NCI-H1092 (cell line): ENCODE data around the gene FOXO3.

Experiments used
- DNase-seq: peaks from one replicate; lab custom pipeline; 2025; lab: John Stamatoyannopoulos, UW

Gene FOXO3

DNA sequence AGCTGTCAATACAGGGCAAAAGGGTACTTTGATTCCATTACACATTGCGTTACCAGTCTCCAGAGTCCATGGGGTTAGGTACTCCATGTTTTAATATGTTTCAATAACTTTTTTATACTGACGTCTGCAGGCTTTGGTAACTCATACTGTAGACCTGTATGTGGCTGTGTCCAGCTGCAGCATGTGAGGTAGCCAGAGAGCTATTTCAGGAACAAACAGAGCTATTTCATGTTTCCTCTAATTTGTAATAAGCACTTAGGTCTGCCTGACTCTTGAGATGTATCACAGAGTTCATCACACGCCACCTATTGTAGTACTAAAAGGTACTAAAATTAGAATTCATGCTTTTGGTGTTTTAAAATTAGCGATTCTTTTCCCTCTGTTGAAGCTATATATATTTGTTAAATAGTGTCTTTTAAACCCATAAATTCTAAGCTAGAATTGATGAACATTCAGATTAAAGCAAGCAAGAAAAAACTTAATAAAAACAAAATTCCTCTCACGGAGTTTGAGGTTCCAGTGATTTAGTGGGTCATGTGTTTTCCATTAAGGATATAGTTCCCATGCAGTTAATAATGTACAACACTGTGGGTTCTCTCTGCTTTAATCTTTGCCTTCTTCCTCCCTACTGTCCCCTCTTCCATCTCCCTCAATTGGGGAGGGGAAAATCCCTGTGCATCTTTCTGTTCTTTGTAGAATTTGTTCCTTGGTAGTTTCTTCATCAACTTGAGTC, 37.0 kb downstream of the FOXO3 start:
- no peak for DNase-seq

DNA sequence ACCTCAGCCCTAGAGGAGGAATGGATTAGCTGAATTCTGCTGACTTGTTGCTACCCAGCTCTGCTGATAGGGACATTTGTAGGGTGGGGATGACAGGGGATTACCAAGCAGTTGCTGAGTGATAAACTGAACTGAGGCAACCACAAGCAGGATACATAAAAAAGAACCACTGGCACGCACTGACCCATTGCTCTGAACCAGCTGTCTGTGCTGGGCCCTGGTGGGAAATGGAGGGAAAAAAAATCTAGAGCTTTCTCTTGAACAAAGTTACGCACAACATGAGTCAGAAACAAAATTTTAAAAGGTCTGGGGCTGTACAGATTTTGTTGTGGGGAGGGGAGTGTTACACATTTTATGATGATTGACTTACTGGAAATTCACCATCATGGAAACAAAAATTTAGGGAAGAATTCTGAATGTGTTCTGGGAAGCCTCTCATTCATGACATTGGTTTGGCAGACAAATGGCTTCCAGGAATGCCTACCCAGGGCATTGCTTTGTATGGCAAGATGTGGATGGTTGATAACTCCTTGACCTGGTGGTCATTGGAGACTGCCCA, 37.7 kb downstream of the FOXO3 start:
- DNase-seq, result no peak

GRCh38 chr6:108604156-108604555, 43.4 kb downstream of the FOXO3 start:
- no peak for DNase-seq

DNA sequence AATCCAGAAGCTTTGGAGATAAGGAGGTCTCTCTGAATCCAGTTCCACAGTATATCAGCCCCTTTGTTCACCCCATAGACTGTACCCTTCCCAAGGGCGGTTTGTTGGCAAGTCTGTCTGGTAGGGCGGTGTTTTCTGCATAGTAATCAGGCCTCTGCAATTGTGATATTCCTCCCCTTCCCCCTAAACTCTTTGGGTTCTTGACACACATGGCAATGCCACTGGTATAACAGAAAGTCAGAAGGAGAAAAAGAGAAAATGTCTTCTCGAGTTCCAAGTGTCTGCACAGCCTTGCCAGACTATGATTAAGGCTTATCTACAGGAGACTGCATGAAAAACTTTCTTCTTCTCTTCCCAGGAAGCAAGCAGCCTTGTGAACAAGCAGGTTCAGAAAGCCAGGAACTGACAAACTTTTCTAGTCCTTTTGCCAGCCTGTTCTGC, 45.6 kb downstream of the FOXO3 start:
- no peak for DNase-seq

- no peak for DNase-seq
Measured at GRCh38 chr6:108608453-108609275, 47.9 kb downstream of the FOXO3 start.

GRCh38 chr6:108609276-108609769, 48.6 kb downstream of the FOXO3 start:
- no peak for DNase-seq

- DNase-seq, result no peak
Measured at GRCh38 chr6:108610270-108610839, 49.6 kb downstream of the FOXO3 start.

DNA sequence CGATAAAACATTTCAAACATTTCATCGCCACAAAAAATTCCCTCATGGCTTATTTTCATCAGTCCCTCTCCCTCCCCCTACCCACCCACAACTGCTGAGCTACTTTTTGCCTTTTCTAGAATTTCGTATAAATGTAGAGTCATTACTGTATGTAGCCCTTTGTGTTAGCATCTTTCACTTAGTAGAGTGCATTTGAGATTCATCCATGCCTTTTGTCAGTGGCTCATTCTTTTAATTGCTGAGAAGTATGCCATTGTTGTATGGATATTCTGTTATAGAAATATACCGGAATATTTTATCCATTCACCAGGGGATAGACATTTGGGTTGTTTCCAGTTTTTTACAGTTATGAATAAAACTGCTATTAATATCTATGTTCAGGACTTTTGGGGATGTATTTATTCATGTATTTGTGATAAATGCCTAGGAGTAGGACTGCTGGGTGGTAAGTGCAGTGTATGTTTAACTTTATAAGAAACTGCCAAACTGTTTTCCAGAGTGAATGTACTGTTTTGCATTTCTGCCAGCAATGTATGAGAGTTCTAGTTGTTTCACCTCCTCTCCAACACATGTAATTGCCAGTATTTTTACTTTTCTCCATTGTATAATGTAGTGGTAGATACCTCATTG, 50.4 kb downstream of the FOXO3 start:
- DNase-seq, result no peak

- no peak for DNase-seq
Measured at GRCh38 chr6:108612852-108613251, 52.1 kb downstream of the FOXO3 start.

DNA sequence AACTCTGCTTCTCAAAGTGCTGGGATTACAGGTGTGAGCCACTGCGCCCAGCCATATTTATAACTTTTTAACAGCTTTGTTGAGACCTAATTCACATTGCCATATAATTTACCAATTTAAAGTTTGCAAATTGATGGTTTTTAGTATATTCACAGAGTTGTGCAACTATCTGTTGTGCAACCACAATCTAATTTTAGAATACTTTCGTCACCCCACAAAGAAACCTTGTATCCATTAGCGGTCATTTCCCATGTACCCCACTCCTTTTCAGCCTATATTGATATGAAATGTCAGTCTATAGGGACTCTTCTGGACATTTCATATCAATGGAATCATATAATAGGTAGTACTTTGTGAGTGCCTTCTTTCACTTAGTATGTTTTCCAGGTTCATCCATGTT, 55.8 kb downstream of the FOXO3 start:
- no peak for DNase-seq

- DNase-seq, result no peak
Measured at GRCh38 chr6:108616973-108617372, 56.3 kb downstream of the FOXO3 start.

- no peak for DNase-seq
Measured at GRCh38 chr6:108618623-108619152, 58.0 kb downstream of the FOXO3 start.

DNA sequence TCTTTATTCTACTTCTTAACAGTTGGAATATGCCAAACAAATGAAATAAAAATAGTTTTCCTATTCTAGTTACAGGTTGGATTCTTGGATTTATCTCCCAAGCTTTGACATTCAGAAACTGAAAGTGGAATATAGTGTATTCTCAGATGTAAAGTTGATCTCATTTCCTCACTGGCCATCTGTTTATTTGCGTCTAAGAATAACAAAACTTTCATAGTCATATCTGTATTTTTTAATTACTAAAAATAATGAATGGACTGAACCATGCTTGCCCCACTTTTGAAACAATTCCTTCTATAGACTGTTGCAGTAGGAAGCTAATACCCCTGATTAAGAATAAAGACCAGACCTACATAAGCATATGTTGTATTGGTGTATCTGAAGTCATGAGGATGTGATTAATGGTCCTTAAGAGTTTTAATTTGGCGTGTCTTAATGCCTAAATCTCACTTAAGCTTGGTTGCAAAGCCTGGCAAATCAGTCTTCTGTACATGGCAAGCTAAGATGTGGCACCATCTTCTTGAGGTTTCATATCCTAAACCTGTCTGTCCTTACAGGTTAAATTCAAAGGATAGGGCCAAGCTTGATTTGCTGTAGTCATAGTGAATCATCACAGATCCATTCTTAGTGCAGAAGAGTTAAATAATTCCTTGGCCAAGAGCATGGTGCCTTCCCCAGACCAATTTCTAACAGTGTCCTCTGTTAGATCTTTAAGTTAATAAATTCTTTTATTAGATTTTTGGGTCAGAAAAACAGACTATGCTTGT, 58.9 kb downstream of the FOXO3 start:
- no peak for DNase-seq

GRCh38 chr6:108621117-108621516, 60.4 kb downstream of the FOXO3 start:
- no peak for DNase-seq

- no peak for DNase-seq
Measured at GRCh38 chr6:108622641-108623298, 62.1 kb downstream of the FOXO3 start.

DNA sequence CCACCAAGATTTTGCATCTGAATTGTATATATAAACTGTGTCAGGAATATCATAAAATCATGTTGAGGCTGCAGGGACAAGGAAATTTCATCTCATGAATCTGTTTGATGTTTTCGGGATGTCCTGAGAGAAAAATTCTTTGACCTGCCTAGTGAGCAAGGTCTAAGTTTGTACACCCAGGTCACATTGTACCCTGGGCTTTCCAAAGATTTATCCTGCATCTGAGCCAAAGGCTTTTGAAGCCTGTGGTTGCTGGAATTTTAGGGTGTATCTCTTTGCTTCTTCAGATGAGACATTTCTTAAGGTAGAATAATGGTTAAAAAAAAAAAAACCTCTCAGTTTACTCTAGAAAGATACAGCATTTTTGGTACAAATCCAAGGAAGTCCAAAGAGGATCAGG, 63.3 kb downstream of the FOXO3 start:
- DNase-seq, result no peak

DNA sequence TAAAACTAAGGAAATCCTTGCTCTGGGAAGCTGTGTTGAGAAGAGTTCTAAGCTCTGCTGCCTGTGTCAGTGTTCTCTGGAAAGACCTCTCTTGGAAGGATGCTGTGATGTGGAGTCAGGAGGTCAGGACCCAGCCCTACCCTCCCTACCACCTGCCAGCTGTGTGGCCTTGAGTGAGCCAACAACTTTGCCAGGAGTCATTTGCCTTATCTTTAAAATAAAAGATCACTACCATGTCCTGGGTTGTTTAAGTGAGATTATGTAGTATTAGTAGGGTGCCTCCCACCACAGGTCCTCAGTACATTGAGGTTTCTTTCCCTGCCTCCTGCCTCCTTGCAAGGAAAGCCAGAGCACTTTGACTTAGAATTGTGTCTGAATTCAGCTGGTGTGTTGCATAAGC, 64.9 kb downstream of the FOXO3 start:
- no peak for DNase-seq

DNA sequence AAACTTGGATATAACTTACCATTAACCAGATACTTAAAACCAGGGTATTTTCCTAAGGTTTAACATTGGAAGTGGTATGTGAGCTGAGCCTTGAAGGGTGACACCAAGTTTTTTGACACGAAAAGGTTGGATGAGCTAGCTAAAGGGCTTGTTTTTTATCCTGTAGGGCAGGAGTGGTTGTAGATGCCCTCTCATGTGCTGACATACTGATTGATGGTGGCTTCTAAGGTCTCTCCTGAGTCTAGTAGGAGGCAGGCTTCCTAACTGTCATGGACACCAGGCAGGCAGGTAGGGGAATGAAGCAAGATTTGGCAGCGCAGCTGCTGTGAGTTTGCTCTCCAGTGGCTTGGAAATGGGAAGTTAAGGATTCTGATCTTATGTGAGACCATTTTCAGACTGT, 66.1 kb downstream of the FOXO3 start:
- no peak for DNase-seq

GRCh38 chr6:108627692-108628550, 67.2 kb downstream of the FOXO3 start:
- DNase-seq, result no peak
